Forelimb muscle (tissue), 1 donor: ENCODE data around the gene SKIL. TPM values are rescaled to one million over a fixed set of nuclear protein-coding genes. Genes with fewer than 3 reads are reported as not detected.

Source experiments
- DNase-seq: peaks from one replicate; pipeline ENCODE4 v3.0.0-alpha.2; 2013; ENCODE audit warnings: low read depth
- polyA plus RNA-seq: library from polyadenylated mRNA; unstranded; fragments of 120-200 nt; gene quantifications from one replicate; pipeline ENCODE4 v1.2.1, GENCODE V29; 2013; ENCODE audit not compliant: insufficient read length

Gene SKIL
- polyA plus RNA-seq, 1 donor = 28.2 TPM

GRCh38 chr3:170436697-170437096 is 79.2 kb downstream of the SKIL start:
- DNase-seq = no peak

GRCh38 chr3:170437176-170437575 is 79.7 kb downstream of the SKIL start:
- DNase-seq = no peak

- no peak for DNase-seq
Measured at GRCh38 chr3:170437696-170438407, 80.3 kb downstream of the SKIL start.

- no peak for DNase-seq
Measured at GRCh38 chr3:170438836-170439235, 81.3 kb downstream of the SKIL start.

GRCh38 chr3:170440344-170440743 is 82.8 kb downstream of the SKIL start:
- DNase-seq = no peak

GRCh38 chr3:170441412-170441811 is 83.9 kb downstream of the SKIL start:
- no peak for DNase-seq

GRCh38 chr3:170442947-170443346 is 85.4 kb downstream of the SKIL start:
- no peak for DNase-seq

GRCh38 chr3:170443457-170443856 is 85.9 kb downstream of the SKIL start:
- DNase-seq = no peak

Other genes with a start within 250 kb of the SKIL start
- gene PHC3, start 176.0 kb upstream of the SKIL start, polyA plus RNA-seq = 18.4 TPM
- gene PRKCI, start 135.3 kb upstream of the SKIL start, polyA plus RNA-seq = 17.6 TPM
- gene CLDN11, start 61.2 kb downstream of the SKIL start, polyA plus RNA-seq = 1.7 TPM
- gene SLC7A14, start 228.4 kb downstream of the SKIL start, polyA plus RNA-seq = 0.23 TPM